Activated naive CD4-positive, alpha-beta T cell treated with Interleukin-2 at 50 U/mL for 16 hours (primary cell): ENCODE data around the gene MEF2B.
"Not testable (repeated sequence)": the region's sequence is repeated elsewhere in the genome, so short reads cannot be mapped to it uniquely, and the experiment has no call there.

ENCODE experiments used
- DNase-seq: peaks from one replicate; pipeline ENCODE4 v3.0.0-alpha.2; 2020

The MEF2B gene

DNA sequence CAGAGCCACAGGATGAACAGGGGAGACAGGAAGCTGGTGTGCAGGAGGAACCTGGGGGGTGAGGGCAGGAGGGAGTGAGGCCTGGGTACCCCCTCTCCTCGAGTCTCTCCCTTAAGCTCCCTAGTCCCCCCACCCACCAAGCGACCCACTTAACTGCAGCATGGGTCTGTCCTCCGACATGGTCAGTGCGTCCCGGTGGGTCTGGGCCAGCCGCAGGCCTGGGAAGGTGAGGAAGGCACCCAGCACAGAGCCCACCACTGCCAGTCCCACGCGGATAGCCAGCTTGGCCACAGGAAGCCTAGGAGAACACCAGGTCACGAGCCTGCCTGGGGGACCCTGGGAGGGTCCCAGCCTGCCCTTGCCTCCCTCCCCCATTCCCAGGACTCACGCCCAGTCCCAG, 48.7 kb downstream of the MEF2B start:
- no peak for DNase-seq

GRCh38 chr19:19120308-19121231, 49.5 kb downstream of the MEF2B start:
- no peak for DNase-seq

- DNase-seq: no peak
Measured at GRCh38 chr19:19119325-19120237, 50.5 kb downstream of the MEF2B start.

DNA sequence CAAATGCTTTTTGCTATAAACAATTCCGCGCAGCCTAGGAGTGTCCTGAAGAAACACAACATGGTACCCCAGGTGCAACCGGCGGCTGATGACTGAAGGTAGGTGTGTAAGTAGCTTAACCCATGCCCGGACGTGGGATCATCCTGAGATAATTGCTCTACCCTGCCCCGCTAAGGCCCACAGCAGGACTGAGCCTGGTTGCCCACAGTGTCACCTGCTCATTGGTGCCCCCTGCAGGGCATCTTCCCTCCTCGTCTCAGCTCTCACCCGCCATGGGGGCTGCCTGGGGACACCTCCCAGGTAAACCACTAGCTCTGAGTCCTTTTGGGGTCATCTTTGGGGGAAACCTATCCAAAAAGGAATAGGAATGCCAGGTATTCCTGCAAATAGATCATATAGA, 54.1 kb downstream of the MEF2B start:
- peak; percentile 41 for DNase-seq

- DNase-seq: no peak
Measured at GRCh38 chr19:19113040-19113626, 56.9 kb downstream of the MEF2B start.

DNA sequence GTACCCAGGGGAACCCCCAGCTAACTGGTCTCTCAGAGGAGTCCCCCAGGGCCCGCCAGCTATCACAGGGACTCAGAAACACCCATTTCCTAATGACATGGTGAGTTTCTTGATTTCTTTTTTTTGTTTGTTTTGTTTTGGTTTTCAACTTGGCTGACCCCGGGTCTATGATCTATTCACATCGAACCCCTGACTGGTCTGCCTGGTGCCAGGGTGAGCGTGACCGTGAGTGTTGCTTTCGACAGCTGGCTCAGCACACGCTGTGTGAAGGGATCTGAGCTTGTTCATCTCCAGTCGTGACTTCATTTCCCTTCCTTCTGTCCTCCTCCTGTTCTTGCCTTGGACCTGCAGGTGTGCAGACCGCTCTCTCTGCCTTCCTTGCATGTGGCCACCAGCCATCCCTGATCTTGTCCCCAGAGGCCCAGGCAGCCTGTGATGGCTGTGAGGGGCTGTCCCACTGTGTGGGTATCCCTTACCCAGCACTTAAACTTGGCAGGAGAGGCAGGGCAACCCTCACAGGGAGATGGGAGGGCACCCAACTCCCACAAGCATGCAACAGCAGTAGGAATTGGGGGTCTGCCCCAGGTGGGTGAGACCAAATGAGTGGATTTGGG, 58.0 kb downstream of the MEF2B start:
- DNase-seq: no peak

DNA sequence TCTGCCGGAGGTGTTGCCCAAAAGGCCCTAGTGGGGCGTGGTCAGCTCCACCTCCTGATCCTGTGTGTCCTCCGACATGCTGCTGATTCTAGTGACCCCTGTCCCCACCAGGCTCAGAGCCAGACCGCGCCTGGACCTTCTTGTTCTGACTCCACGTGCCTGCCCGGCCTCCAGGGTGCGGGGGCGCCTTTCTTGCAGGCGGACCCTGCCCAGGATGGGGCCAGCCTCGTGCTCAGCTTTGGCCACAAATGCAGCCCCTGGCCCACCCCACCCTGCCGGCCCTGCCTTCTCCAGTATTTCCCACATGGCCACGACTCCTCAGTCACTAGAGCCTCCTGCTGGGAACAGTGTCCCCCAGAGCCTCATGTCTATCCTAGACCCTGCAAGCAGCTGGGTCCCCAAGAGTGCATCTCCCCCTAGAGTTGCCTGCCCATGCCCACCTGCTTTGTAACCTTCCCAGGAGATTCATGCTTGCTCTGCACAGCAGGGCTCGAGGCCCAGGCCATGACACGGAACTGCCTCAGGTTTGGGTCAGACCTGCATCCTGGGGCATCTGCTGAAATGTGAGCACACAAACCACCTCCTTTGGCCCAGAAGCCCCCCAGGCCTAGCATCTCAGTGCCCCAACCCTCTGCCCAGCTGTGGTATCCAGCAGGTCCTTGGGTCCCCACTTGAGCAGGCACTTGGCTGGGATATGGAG, 58.8 kb downstream of the MEF2B start:
- DNase-seq: no peak

DNA sequence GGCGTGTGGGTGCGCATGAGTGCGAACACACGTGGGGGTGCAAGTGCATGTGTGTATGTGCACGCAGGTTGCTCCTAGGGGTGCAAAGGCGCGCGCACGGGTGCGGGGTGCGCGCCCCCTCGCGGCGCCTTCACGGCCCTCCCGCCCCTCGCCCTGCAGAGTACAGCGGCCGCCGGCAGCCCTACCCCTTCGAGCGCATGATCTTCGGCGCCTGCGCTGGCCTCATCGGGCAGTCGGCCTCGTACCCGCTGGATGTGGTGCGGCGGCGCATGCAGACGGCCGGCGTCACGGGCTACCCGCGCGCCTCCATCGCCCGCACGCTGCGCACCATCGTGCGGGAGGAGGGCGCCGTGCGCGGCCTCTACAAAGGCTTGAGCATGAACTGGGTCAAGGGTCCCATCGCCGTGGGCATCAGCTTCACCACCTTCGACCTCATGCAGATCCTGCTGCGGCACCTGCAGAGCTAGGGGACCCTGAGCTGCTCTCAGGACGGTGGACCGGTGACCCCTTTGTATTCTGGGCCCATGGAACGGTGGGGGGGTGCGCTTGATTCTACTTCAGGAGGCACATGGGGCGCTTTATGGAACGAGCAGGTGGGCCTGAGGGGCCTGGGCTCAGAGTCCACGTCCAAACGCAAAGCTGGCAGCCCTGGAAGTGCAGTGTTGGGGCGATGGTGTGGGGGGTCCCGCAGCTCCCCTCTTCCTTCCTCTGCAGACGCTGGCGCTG, 59.5 kb downstream of the MEF2B start:
- peak; percentile 3 for DNase-seq

- no peak for DNase-seq
Measured at GRCh38 chr19:19109601-19110000, 60.5 kb downstream of the MEF2B start.

GRCh38 chr19:19107654-19108053, 62.4 kb downstream of the MEF2B start:
- DNase-seq: no peak

GRCh38 chr19:19106938-19107337, 63.1 kb downstream of the MEF2B start:
- DNase-seq: not testable (repeated sequence)

GRCh38 chr19:19106056-19106551, 64.0 kb downstream of the MEF2B start:
- DNase-seq: no peak

- no peak for DNase-seq
Measured at GRCh38 chr19:19105365-19106055, 64.6 kb downstream of the MEF2B start.

DNA sequence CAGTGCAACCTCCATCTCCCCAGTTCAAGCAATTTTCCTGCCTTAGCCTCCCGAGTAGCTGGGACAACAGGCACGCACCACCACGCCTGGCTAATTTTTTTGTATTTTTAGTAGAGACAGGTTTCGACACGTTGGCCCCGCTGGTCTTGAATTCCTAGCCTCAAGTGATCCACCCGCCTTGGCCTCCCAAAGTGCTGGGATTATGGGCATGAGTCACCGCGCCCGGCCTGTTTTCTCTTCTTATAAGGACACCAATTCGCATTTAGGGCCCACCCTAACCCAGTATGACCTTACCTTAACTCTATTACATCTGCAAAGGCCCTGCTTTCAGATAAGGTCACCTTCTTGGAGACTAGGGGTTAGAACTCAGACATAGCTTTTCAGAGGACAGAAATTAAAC, 66.9 kb downstream of the MEF2B start:
- DNase-seq: no peak

GRCh38 chr19:19102566-19102965, 67.5 kb downstream of the MEF2B start:
- not testable (repeated sequence) for DNase-seq

DNA sequence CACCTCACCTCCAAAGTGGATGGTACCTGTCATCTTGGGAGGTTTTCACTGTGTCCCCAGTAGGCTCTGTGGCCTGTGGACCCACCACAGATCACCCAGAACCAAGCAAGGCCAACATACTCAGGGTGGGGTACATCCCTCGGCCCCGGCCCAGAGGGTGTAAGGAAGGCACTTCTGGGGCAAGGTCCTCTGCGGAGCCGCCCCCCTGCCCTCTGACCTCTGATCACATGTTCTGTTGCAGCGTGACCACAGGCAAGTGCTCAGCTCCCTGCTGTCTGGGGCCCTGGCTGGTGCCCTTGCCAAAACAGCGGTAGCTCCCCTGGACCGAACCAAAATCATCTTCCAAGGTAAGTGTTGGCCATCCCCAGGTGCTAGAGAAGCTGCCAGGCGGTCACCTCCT, 68.5 kb downstream of the MEF2B start:
- DNase-seq: no peak

GRCh38 chr19:19098703-19099632, 71.1 kb downstream of the MEF2B start:
- no peak for DNase-seq

GRCh38 chr19:19098084-19098702, 71.9 kb downstream of the MEF2B start:
- no peak for DNase-seq
